ENCODE data around the gene UFL1.

- TF ChIP-seq CTCF (conservative IDR thresholded peaks at IDR 0.05; ENCODE audit: low read length) (no peak), EZH2phosphoT487 (IDR thresholded peaks at IDR 0.05; ENCODE audit: borderline replicate concordance) (no peak)
Observed at GRCh38 chr6:96563853-96564252, 42.2 kb downstream of the UFL1 start.
